HG02759 (cell line): ENCODE results near the gene MSX1.

Source experiments
- ATAC-seq: cut with Tn5 transposase; IDR thresholded peaks from one replicate; pipeline ENCODE4 v1.9.1; 2021; ENCODE audit warnings: mild to moderate bottlenecking, moderate library complexity; ENCODE audit not compliant: unreplicated experiment

MSX1 gene

DNA sequence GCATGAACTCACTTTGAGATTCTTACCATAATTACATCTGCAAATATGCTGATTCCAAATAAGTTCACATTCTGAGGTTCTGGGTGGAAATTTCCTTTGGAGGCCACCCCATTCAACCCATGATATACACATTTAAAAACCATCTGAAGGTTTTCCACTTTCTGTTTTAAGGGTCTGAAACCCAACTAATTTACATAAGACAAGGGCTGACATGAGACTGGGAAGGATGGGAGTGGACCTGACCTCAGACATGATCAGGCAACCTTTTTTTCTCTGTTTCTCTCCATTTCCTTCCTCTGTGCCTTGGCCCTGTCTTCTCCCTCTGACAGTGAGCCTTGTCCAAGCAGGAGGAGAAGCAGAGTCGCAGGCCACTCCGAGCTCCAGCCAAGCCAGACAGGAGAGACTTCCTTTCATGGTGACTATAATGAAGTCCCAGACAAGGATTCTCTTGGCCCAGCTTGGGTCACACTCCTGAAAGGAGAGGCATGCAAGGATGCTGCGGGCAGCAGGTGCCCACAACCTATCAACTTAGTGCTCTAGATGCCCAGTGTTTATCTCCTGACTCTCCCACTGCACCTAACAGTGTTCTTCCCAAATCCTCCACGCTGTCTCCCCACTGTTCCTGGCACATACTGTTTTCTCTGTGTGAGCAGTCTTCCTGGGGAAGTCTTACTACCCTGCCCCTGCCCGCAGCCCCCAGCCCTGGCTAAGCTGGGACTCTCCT, 39.9 kb downstream of the MSX1 start:
- no peak for ATAC-seq

DNA sequence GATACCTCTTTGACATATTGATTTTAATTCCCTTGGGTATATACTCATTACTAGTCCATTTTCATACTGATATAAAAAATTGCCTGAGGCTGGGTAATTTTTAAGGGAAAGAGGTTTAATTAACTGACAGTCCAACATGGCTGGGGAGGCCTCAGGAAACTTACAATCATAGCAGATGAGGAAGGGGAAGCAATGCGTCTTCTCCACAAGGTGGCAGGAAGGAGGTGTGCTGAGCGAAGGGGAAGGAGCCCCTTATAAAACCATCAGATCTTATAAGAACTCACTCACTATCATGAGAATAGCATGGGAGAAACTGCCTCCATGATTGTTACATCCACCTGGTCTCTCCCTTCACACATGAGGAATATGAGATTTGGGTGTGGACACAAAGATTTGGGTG, 42.4 kb downstream of the MSX1 start:
- ATAC-seq: no peak

DNA sequence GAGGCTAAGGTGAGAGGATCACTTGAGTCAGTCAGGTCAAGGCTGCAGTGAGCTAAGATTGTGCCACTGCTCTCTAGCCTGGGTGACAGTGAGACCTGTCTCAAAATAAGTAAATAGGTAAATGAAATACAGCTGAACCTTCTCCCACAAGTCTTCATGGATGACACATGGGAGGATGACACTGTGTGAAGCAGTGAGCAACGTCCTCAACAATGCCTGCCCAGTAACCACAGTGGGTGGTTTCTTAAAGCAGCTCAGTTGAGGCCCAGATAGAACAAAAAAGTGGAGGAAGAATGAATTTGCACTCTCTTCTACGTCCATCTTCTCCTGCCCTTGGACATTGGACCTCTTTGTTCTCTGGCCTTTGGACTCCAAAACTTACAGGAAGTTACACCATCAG, 52.7 kb downstream of the MSX1 start:
- ATAC-seq: no peak

DNA sequence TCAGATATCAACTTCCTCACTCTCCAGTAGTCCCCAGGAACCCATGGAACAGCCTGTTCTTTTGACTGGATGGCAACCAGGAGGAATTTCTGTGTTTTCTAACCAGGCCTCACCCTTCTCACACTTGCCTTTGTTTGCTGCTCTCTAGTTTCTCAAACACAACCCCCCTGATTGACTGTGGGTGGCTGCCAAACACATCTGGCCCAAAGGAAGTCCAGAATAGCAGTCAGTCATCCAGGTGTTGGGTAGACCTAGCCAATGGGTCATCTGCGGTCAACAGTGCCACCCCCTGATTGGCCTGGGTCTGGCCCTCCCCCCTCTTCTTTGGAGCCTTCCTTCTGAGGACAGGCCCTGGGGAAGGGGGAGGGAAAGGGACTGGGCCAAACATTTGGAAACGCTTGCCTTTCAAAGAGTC, 53.7 kb downstream of the MSX1 start:
- ATAC-seq: no peak
